GM12864 (cell line): ENCODE results near the gene RHAG.
"Not testable (repeated sequence)": the region's sequence is repeated elsewhere in the genome, so short reads cannot be mapped to it uniquely, and the experiment has no call there.

ENCODE experiments used
- DNase-seq: peaks from one replicate; pipeline ENCODE4 v3.0.0-alpha.2; 2011; ENCODE audit warnings: low read depth
- H3K4me3 ChIP-seq: 2 replicates; pipeline ENCODE4 v1.5.1; 2011; ENCODE audit warnings: mild to moderate bottlenecking, low read depth, low read length, control low read depth
- CTCF ChIP-seq: IDR thresholded peaks from 2 replicates; pipeline ENCODE4 v1.5.1; 2011; ENCODE audit warnings: low read depth, mild to moderate bottlenecking, moderate library complexity, low read length, control low read depth, inconsistent platforms; ENCODE audit errors: missing control alignments

Gene RHAG

GRCh38 chr6:49606721-49607390 is 29.8 kb downstream of the RHAG start:
- H3K4me3 ChIP-seq = no peak overlapping the region
- DNase-seq = peak; percentile 38
- TF ChIP-seq CTCF = peak; percentile 73

GRCh38 chr6:49604080-49604479 is 32.6 kb downstream of the RHAG start:
- not testable (repeated sequence) for DNase-seq, H3K4me3 ChIP-seq

- H3K4me3 ChIP-seq, DNase-seq: not testable (repeated sequence)
These were observed 49.4 kb downstream of the RHAG start for GRCh38 chr6:49587262-49587661.

GRCh38 chr6:49582529-49582928 is 54.1 kb downstream of the RHAG start:
- DNase-seq = no peak
- TF ChIP-seq CTCF = no peak
- no peak overlapping the region for H3K4me3 ChIP-seq

- TF ChIP-seq CTCF = no peak
- no peak overlapping the region for H3K4me3 ChIP-seq
- DNase-seq = no peak
These were observed 57.0 kb downstream of the RHAG start for GRCh38 chr6:49579649-49580048.

GRCh38 chr6:49576618-49577017 is 60.0 kb downstream of the RHAG start:
- DNase-seq = no peak
- no peak overlapping the region for H3K4me3 ChIP-seq
- no peak for TF ChIP-seq CTCF

- DNase-seq = no peak
- TF ChIP-seq CTCF = no peak
- no peak overlapping the region for H3K4me3 ChIP-seq
These were observed 66.1 kb downstream of the RHAG start for GRCh38 chr6:49570474-49571079.

GRCh38 chr6:49565855-49566254 is 70.8 kb downstream of the RHAG start:
- no peak for TF ChIP-seq CTCF
- no peak overlapping the region for H3K4me3 ChIP-seq
- DNase-seq = no peak
